ENCODE results near the gene CD53.
"Not testable (repeated sequence)": the region's sequence is repeated elsewhere in the genome, so short reads cannot be mapped to it uniquely, and the experiment has no call there.

CD53 gene

DNA sequence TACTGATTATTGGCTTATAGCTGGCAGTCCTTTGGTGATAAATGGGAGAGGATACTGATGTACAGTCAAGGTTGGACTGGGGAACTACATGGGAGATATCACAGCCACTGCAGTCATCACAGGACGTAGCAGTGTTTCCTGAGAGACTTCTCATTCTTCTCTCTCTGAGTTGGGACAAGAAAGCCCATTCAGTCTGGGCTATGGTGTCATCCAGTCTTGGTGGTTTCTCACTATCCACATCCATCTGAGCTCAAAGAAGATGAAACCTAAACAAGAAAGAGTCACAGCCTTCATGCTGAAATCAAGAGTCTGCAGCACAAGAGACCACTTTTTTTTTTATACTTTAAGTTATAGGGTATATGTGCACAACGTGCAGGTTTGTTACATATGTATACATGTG, 12.8 kb upstream of the CD53 start:
- Histone ChIP-seq H3K4me1 (ENCODE audit: insufficient read depth, low read length) (no peaks in the 10 kb centered on the region), H3K27me3 (ENCODE audit: insufficient read depth, low read length, poor library complexity) (no peaks in the 10 kb centered on the region), H3K4me2 (ENCODE audit: insufficient read depth, low read length) (no peak overlapping the region), H3K9me3 (ENCODE audit: insufficient read depth, low read length, severe bottlenecking) (peaks cover 5% of the 10 kb centered on the region), H2AFZ (ENCODE audit: low read depth, low read length) (no peak overlapping the region), H3K79me2 (ENCODE audit: insufficient read depth, low read length) (no peaks in the 10 kb centered on the region), H4K20me1 (ENCODE audit: insufficient read depth, low read length) (no peaks in the 10 kb centered on the region), H3K9ac (ENCODE audit: low read depth, low read length) (no peak overlapping the region), H3K27ac (ENCODE audit: low read length) (no peak overlapping the region), H3K36me3 (ENCODE audit: insufficient read depth, low read length) (no peaks in the 10 kb centered on the region), H3K4me3 (ENCODE audit: low read depth in 1 of 2, low read length in 2 of 2) (no peak overlapping the region)
- TF ChIP-seq CTCF (IDR thresholded peaks at IDR 0.05; ENCODE audit: borderline replicate concordance, extremely low read depth, low read length, poor library complexity, severe bottlenecking) = no peak
- DNase-seq (no peak), ATAC-seq (ENCODE audit: insufficient read depth, low read depth) (no peak)

DNA sequence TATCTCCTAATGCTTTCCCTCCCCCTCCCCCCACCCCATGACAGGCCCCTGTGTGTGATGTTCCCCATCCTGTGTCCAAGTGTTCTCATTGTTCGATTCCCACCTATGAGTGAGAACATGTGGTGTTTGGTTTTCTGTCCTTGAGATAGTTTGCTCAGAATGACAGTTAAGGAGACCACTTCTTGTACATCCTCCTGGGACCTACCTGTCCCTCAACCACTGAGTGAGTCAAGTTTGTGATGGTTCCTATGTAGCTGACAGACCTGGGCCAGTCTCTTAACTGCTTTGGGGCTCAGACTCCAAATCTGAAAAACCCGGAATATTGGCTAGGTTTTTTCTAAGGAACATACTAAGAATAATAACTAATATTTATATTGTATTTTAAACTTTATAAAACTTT, 12.3 kb upstream of the CD53 start:
- not testable (repeated sequence) for H2AFZ ChIP-seq (ENCODE audit: low read depth, low read length); H3K79me2 ChIP-seq (ENCODE audit: insufficient read depth, low read length); H4K20me1 ChIP-seq (ENCODE audit: insufficient read depth, low read length); H3K4me1 ChIP-seq (ENCODE audit: insufficient read depth, low read length); H3K36me3 ChIP-seq (ENCODE audit: insufficient read depth, low read length); H3K27ac ChIP-seq (ENCODE audit: low read length); DNase-seq; H3K4me2 ChIP-seq (ENCODE audit: insufficient read depth, low read length); ATAC-seq (ENCODE audit: insufficient read depth, low read depth); H3K27me3 ChIP-seq (ENCODE audit: insufficient read depth, low read length, poor library complexity); H3K4me3 ChIP-seq (ENCODE audit: low read depth in 1 of 2, low read length in 2 of 2); H3K9ac ChIP-seq (ENCODE audit: low read depth, low read length); H3K9me3 ChIP-seq (ENCODE audit: insufficient read depth, low read length, severe bottlenecking)

DNA sequence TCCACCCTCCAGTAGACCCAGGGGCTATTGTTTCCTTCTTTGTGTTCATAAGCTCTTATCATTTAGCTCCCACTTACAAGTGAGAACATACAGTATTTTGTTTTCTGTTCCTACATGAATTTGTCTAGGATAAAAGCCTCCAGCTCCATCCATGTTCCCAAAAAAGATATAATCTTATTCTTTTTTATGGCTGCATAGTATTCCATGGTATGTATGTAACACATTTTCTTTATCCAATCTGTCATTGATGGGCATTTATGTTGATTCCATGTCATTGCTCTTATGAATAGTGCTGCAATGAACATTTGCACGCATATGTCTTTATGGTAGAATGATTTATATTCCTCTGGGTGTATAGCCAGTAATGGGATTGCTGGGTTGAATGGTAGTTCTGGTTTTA, 11.0 kb upstream of the CD53 start:
- H2AFZ ChIP-seq (ENCODE audit: low read depth, low read length); H3K27ac ChIP-seq (ENCODE audit: low read length); H4K20me1 ChIP-seq (ENCODE audit: insufficient read depth, low read length); ATAC-seq (ENCODE audit: insufficient read depth, low read depth); H3K4me1 ChIP-seq (ENCODE audit: insufficient read depth, low read length); H3K4me2 ChIP-seq (ENCODE audit: insufficient read depth, low read length); H3K4me3 ChIP-seq (ENCODE audit: low read depth in 1 of 2, low read length in 2 of 2); H3K27me3 ChIP-seq (ENCODE audit: insufficient read depth, low read length, poor library complexity); H3K9ac ChIP-seq (ENCODE audit: low read depth, low read length); DNase-seq; H3K79me2 ChIP-seq (ENCODE audit: insufficient read depth, low read length); H3K36me3 ChIP-seq (ENCODE audit: insufficient read depth, low read length); H3K9me3 ChIP-seq (ENCODE audit: insufficient read depth, low read length, severe bottlenecking): not testable (repeated sequence)

DNA sequence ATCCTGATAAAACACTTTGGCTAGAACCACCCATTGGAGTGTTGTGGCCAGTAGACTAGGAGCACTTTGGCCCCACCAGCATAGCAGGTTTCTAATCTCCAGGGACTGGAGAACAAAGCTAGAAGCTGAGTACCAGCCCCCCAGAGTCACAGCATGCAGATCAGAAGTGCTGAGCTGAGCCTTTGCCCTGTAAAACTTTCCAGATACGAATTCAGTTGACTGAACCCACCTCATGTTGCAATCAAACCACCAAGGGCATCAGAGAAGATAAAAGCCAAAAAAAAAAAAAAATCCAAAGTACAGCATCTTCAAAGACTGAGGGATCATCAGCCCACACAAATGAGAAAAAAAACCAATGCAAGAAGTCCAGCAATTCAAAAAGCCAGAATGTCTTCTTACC, 8.7 kb upstream of the CD53 start:
- H3K9me3 ChIP-seq (ENCODE audit: insufficient read depth, low read length, severe bottlenecking) = peaks cover 11% of the 10 kb centered on the region
- no peak overlapping the region for H2AFZ ChIP-seq (ENCODE audit: low read depth, low read length)
- H3K27me3 ChIP-seq (ENCODE audit: insufficient read depth, low read length, poor library complexity) = no peaks in the 10 kb centered on the region
- H3K79me2 ChIP-seq (ENCODE audit: insufficient read depth, low read length) = no peaks in the 10 kb centered on the region
- no peak overlapping the region for H3K27ac ChIP-seq (ENCODE audit: low read length)
- no peak overlapping the region for H3K4me2 ChIP-seq (ENCODE audit: insufficient read depth, low read length)
- H3K36me3 ChIP-seq (ENCODE audit: insufficient read depth, low read length) = no peaks in the 10 kb centered on the region
- H4K20me1 ChIP-seq (ENCODE audit: insufficient read depth, low read length) = no peaks in the 10 kb centered on the region
- DNase-seq (peak; percentile 37), ATAC-seq (ENCODE audit: insufficient read depth, low read depth) (peak; percentile 77)
- TF ChIP-seq CTCF (IDR thresholded peaks at IDR 0.05; ENCODE audit: borderline replicate concordance, extremely low read depth, low read length, poor library complexity, severe bottlenecking) (no peak), EZH2 (IDR thresholded peaks at IDR 0.05; ENCODE audit: borderline replicate concordance, low read depth, low read length, severe bottlenecking) (no peak)
- H3K4me1 ChIP-seq (ENCODE audit: insufficient read depth, low read length) = no peaks in the 10 kb centered on the region
- H3K9ac ChIP-seq (ENCODE audit: low read depth, low read length) = no peak overlapping the region
- no peak overlapping the region for H3K4me3 ChIP-seq (ENCODE audit: low read depth in 1 of 2, low read length in 2 of 2)
